Breast epithelium (tissue), 3 donors: ENCODE data around the gene AMPD1.

ENCODE experiments used
- CTCF ChIP-seq, 3 donors: fragments of 450-650 bp; IDR thresholded peaks; one replicate each; pipeline ENCODE4 v1.5.1; 2016 to 2017; ENCODE audit warnings: antibody characterized with exemption in 3 of 3, mild to moderate bottlenecking in 3 of 3, moderate library complexity in 3 of 3
- POLR2A ChIP-seq: fragments of 450-650 bp; IDR thresholded peaks from one replicate; pipeline ENCODE4 v1.6.1; 2016; ENCODE audit warnings: antibody characterized with exemption, mild to moderate bottlenecking, moderate library complexity

- TF ChIP-seq CTCF (IDR thresholded peaks at IDR 0.05) = peak in 1 of 3 donors; percentile 23
- TF ChIP-seq POLR2A = no peak
These were observed 24.1 kb downstream of the AMPD1 start for GRCh38 chr1:114671011-114671938.
